Cardiac fibroblast (primary cell): ENCODE results near the gene CTDSPL.

Experiments
- DNase-seq, 2 donors: peaks; one replicate each; pipeline versions ENCODE4 v3.0.0 to v3.0.0-alpha.2; 2010; ENCODE audit warnings: low read depth in 2 of 2
- H3K4me3 ChIP-seq, 2 donors: replicated peaks in 1 of 2; 1 replicate in 1 of 2; 2 replicates in 1 of 2; pipeline ENCODE4 v1.5.1; 2011; ENCODE audit warnings: low read depth in 2 of 2, low read length in 2 of 2, mild to moderate bottlenecking in 2 of 2, moderate library complexity in 1 of 2
- TF ChIP-seq, protein P1 (sequence below): IDR thresholded peaks from one replicate; pipeline ENCODE4 v1.5.1; 2011; ENCODE audit warnings: low read depth, mild to moderate bottlenecking, low read length, inconsistent platforms

CTDSPL gene

DNA sequence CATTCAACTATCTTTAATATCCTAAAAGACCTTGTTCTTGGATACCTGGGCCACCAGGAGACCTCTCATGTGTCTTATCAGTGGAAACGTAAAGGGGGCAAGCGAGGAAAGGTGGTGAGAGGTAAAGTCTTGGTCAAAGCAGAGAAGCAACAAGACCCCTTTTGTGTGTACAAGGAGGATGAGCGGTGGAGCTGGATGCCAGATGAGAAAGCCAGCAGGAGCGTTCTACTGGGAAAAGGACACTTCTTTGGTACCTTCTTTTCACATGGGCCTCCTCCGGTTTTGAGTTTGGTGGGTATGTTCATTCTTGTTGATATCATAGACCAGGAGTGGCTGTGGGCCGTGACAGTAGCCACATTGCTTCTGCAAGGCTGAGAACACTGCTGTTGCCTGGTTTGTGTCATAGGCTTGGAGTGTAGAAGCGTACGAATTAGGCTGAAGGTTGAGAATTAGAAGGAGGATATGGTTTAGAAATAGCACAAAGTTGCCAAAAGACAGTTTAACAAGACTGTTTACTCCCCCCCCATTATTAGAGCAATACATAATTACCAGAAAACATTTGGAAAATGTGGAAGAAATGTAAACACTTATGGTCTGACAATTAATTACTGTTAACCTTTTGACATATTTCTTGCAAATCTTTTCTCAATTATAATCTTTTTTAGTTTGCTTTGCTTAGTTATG is 82.1 kb downstream of the CTDSPL start:
- no peak for DNase-seq
- TF ChIP-seq, protein P1, sequence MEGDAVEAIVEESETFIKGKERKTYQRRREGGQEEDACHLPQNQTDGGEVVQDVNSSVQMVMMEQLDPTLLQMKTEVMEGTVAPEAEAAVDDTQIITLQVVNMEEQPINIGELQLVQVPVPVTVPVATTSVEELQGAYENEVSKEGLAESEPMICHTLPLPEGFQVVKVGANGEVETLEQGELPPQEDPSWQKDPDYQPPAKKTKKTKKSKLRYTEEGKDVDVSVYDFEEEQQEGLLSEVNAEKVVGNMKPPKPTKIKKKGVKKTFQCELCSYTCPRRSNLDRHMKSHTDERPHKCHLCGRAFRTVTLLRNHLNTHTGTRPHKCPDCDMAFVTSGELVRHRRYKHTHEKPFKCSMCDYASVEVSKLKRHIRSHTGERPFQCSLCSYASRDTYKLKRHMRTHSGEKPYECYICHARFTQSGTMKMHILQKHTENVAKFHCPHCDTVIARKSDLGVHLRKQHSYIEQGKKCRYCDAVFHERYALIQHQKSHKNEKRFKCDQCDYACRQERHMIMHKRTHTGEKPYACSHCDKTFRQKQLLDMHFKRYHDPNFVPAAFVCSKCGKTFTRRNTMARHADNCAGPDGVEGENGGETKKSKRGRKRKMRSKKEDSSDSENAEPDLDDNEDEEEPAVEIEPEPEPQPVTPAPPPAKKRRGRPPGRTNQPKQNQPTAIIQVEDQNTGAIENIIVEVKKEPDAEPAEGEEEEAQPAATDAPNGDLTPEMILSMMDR = no peak
- no peak overlapping the region for H3K4me3 ChIP-seq

DNA sequence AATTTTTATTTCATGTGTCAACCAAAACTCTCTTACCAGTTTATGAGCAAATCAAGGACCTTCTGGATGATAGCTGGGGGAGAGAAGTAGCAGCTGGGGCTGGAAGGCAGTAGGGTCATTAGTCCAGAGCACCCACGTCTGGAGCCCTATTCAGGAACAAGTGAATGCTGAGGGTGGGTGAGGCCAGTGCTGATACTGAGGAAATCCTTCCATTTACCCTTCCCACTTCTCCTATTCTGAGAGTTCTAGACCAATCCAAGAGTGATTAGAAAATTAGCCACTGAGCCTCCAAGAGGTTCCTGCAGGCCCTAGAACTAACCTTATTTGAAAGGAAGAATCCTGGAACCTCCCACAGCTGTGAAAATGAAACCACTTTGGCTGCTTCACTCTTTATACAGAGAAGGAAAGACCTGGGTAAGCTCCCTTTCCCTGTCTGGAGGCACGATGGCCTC is 82.7 kb downstream of the CTDSPL start:
- no peak overlapping the region for H3K4me3 ChIP-seq
- TF ChIP-seq, protein P1 = no peak
- peak in 1 of 2 donors; percentile 57 for DNase-seq

DNA sequence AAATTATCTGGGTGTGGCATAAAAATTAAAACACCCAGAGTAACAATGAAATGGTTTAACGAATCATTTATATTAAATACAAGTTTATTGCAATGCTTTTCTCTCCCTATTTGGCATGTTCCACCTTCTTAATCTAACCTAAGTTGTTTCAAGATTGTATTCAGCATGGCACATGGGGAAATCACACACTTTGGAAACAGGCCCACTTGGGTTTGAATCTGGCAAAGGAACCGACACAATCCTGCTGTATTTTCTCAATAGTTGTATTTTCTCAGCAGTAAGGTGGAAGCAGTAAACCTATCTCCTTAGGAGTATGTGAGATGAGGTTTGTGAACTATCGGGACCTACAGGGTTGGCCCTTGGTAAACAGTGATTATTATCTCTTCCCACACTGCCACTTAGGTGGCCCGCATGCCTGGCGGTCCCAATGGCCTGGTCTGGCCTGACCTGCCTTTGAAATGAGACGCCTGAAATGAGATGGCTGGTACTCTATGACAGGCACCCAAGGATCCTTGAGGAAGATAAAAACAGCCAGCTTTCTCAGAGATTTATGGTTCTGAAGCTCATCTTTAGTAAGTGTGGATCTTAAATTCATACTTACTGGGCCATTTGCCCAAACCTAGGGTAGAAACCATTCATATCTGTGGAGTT is 83.6 kb downstream of the CTDSPL start:
- TF ChIP-seq, protein P1 = no peak
- no peak overlapping the region for H3K4me3 ChIP-seq
- DNase-seq = peak in 1 of 2 donors; percentile 45

DNA sequence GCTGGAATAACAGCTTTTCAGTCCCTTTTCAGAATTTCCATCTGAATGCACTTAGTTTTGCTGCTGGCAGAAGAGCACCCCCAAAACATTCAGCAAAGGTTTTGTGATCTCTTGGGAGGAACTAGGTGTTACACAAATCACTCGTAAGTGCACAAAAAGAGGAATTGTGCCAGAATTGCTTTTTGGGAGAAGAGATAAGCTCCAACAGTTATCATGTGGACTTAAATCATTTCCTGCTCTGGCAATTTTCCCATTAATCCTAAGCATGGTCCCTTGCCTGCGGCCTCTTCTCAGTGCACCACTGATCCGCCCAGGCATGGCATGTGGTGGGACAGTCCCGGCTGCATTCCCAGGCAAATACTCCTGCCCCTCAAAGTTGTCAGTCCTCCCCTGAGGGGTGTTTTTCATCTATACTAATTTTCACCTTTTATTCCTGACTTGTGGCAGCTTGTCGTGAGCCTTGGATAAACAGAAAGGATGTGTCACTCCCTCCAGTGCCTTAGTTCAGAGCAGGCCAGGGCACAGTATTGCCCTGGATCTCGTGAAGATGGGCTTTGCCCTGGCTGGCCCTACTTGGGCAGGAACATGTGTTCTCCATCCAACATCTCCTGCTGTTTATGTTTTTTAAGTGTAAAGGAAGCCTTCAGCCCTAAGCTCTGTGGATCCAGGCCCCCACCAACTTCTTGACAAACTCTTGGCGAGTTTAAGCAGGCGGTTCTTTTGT is 84.3 kb downstream of the CTDSPL start:
- TF ChIP-seq, protein P1 = no peak
- DNase-seq = peak; percentile 68 to 84
- no peak overlapping the region for H3K4me3 ChIP-seq

DNA sequence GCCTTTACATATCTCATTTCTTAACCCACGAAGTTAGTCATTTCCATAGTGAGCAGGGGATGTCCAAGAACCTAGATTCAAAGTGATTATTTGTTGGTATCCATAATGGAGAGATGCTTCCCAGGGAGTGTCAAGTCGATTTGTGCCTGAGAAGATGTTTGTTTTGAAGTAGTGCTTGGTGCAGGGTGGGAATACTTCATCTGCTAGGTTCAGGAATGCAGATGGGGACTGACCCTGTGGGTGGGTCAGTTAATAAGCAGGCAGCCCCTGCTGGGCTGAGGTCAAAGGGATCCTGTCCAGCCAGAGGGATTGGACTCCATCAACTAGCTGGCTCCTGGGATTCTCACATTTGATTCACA is 84.8 kb downstream of the CTDSPL start:
- no peak for DNase-seq
- TF ChIP-seq, protein P1 = no peak
- no peak overlapping the region for H3K4me3 ChIP-seq

DNA sequence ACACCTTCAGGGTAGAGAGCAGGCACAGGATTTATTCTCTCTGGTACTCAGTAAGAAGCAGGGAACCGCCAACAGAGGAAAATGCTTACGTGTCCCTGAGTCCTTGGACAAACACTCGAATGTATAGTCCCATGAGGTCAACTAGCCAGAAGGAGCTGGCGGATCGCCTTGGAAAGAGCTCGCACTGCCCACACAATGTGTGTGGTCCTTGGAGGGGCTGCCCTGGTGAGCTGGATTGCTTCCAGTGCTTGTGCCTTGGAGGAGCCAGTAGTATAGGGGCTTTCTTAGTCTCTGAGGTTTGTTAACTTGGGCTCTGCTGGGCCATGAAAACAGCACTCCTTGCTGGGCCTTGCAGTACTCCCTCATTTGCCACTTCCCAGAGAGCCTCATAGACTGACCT is 88.2 kb downstream of the CTDSPL start:
- TF ChIP-seq, protein P1 = no peak
- DNase-seq = peak; percentile 55 to 80
- no peak overlapping the region for H3K4me3 ChIP-seq
